ENCODE measurements around the gene ATP6V1B1. TPM values are rescaled to one million over a fixed set of nuclear protein-coding genes. Genes with fewer than 3 reads are reported as not detected.

The ATP6V1B1 gene
- total RNA-seq, 4 donors from 2014 or later, result not detected

- H3K4me1 ChIP-seq, result no peaks in the 10 kb centered on the region
- TF ChIP-seq POLR2A (IDR thresholded peaks at IDR 0.05), result no peak
- TF ChIP-seq CTCF (IDR thresholded peaks at IDR 0.05), result no peak
- no peak overlapping the region for H3K27ac ChIP-seq
- H3K36me3 ChIP-seq, result no peaks in the 10 kb centered on the region
- H3K27me3 ChIP-seq, result no peaks in the 10 kb centered on the region
- no peak for DNase-seq
- intact Hi-C loops (cut with DNase I), result no loop called here
- WGBS, 2 donors, result 93 to 94% methylated on average over 9 of the region's 9 CpGs
- no peak overlapping the region for H3K4me3 ChIP-seq (replicated peaks in 1 of 3)
- H3K9me3 ChIP-seq, result no peaks in the 10 kb centered on the region
Observed at GRCh38 chr2:70959271-70959761, 23.6 kb downstream of the ATP6V1B1 start.

- DNase-seq, result no peak
Observed at GRCh38 chr2:70959851-70960832, 24.4 kb downstream of the ATP6V1B1 start.

GRCh38 chr2:70960833-70961647 lies 25.3 kb downstream of the ATP6V1B1 start:
- Histone ChIP-seq H3K4me1 (peaks cover 0 to 6% of the 10 kb centered on the region in 2 donors), H3K27ac (no peak overlapping the region), H3K36me3 (no peaks in the 10 kb centered on the region), H3K27me3 (no peaks in the 10 kb centered on the region), H3K9me3 (no peaks in the 10 kb centered on the region), H3K4me3 (replicated peaks in 1 of 3) (no peak overlapping the region)
- intact Hi-C loops (cut with DNase I), result loop anchor here (5.0 kb wide), 1 partner anchor 41 kb away; no protein-coding TSS in a partner anchor
- 58 to 60% methylated on average over 9 to 14 of the region's 14 CpGs for WGBS, 2 donors
- no peak for DNase-seq
- TF ChIP-seq POLR2A (IDR thresholded peaks at IDR 0.05) (no peak), CTCF (IDR thresholded peaks at IDR 0.05) (no peak)

More at GRCh38 chr2:70959851-70960832, 24.4 kb downstream of the ATP6V1B1 start:
- H3K36me3 ChIP-seq, result no peaks in the 10 kb centered on the region
- H3K27me3 ChIP-seq, result no peaks in the 10 kb centered on the region
- peaks cover 0 to 6% of the 10 kb centered on the region in 2 donors for H3K4me1 ChIP-seq
- no peak overlapping the region for H3K27ac ChIP-seq
- intact Hi-C loops (cut with DNase I), result loop anchor here (5.0 kb wide), 1 partner anchor 42 kb away; no protein-coding TSS in a partner anchor
- WGBS, 2 donors, result 86 to 91% methylated on average over 13 to 16 of the region's 17 CpGs
- H3K4me3 ChIP-seq (replicated peaks in 1 of 3), result no peak overlapping the region
- H3K9me3 ChIP-seq, result no peaks in the 10 kb centered on the region
- TF ChIP-seq CTCF (IDR thresholded peaks at IDR 0.05) (no peak), POLR2A (IDR thresholded peaks at IDR 0.05) (no peak)

- TF ChIP-seq CTCF (IDR thresholded peaks at IDR 0.05) (no peak), POLR2A (IDR thresholded peaks at IDR 0.05) (no peak)
- no peaks in the 10 kb centered on the region for H3K9me3 ChIP-seq
- no peak overlapping the region for H3K4me3 ChIP-seq (replicated peaks in 1 of 3)
- H3K27me3 ChIP-seq, result no peaks in the 10 kb centered on the region
- 74 to 85% methylated on average over 4 of the region's 4 CpGs for WGBS, 2 donors
- no peak for DNase-seq
- peaks cover 0 to 6% of the 10 kb centered on the region in 2 donors for H3K4me1 ChIP-seq
- no peaks in the 10 kb centered on the region for H3K36me3 ChIP-seq
- no peak overlapping the region for H3K27ac ChIP-seq
- intact Hi-C loops (cut with DNase I), result loop anchor here (5.0 kb wide), 1 partner anchor 41 kb away; no protein-coding TSS in a partner anchor
Observed at GRCh38 chr2:70961648-70961994, 25.9 kb downstream of the ATP6V1B1 start.
